K562 (cell line): Measurements from ENCODE around the gene GPSM3. TPM values are rescaled to one million over a fixed set of nuclear protein-coding genes. Genes with fewer than 3 reads are reported as not detected.

Experiments
- ADNP ChIP-seq: fragments of 200-800 bp; sonication (Bioruptor generic); IDR thresholded peaks from 2 replicates; pipeline ENCODE4 v1.6.1; 2016; ENCODE audit warnings: missing genetic modification characterization, missing compliant biosample characterization
- EP400 ChIP-seq: fragments of 450-650 bp; IDR thresholded peaks from 2 replicates; pipeline ENCODE4 v1.6.1; 2017; ENCODE audit warnings: antibody characterized with exemption, mild to moderate bottlenecking, moderate library complexity
- HDAC1 ChIP-seq, 2 experiments: fragments of 450-650 bp; IDR thresholded peaks; 2 replicates each; pipeline ENCODE4 v1.6.1; 2016 to 2017; ENCODE audit warnings: inconsistent platforms in 1 of 2, mild to moderate bottlenecking in 1 of 2, moderate library complexity in 1 of 2
- NCOA2 ChIP-seq, 2 experiments: fragments of 450-650 bp; IDR thresholded peaks; 2 replicates each; pipeline ENCODE4 v1.6.1; 2018; ENCODE audit warnings: mild to moderate bottlenecking in 2 of 2, moderate library complexity in 1 of 2; ENCODE audit not compliant: partially characterized antibody in 2 of 2
- PURB ChIP-seq: sonication (generic); formaldehyde crosslinking; IDR thresholded peaks from 2 replicates; pipeline ENCODE4 v1.9.0; 2021; ENCODE audit warnings: low read depth, mild to moderate bottlenecking, missing genetic modification reagents
- SMAD4 ChIP-seq: fragments of 250-450 bp; sonication (Bioruptor Pico); conservative IDR thresholded peaks from 2 replicates; pipeline ENCODE4 v1.8.0; 2021; ENCODE audit warnings: inconsistent platforms, mild to moderate bottlenecking, moderate library complexity
- STAT5B ChIP-seq: fragments of 250-450 bp; sonication (Bioruptor Pico); IDR thresholded peaks from 2 replicates; pipeline ENCODE4 v1.8.0; 2021; ENCODE audit warnings: mild to moderate bottlenecking, inconsistent platforms
- TCF3 ChIP-seq: sonication (generic); formaldehyde crosslinking; IDR thresholded peaks from 2 replicates; pipeline ENCODE4 v1.4.0; 2020; ENCODE audit warnings: mild to moderate bottlenecking, missing genetic modification reagents
- XRCC3 ChIP-seq: fragments of 450-650 bp; IDR thresholded peaks from 2 replicates; pipeline ENCODE4 v1.6.1; 2017; ENCODE audit warnings: mild to moderate bottlenecking, moderate library complexity
- ZNF75A ChIP-seq: fragments of 450-650 bp; formaldehyde crosslinking; IDR thresholded peaks from 2 replicates; pipeline ENCODE4 v1.4.0; 2020; ENCODE audit warnings: mild to moderate bottlenecking
- polyA plus RNA-seq, 8 experiments: library from polyadenylated mRNA; depleted of rRNA in 4 of 8; stranded (reverse) in 5 of 8; unstranded in 3 of 8; fragments of >200 nt; fragmentation: Nextera tagmentation in 2 of 8; fragmentation: Illumina TruSeq in 1 of 8; extraction: Ambion mirVana in 2 of 8; extraction: Trizol in 1 of 8; gene quantifications; 2 replicates each; pipeline versions ENCODE4 v1.2.1 to v1.2.3, GENCODE V29; 2011 to 2014; ENCODE audit warnings: inconsistent platforms in 1 of 8, missing spikeins in 1 of 8
- total RNA-seq, 7 experiments: library from RNA; depleted of rRNA in 6 of 7; stranded (reverse); fragments of >200 nt in 6 of 7; fragmentation: Illumina TruSeq in 2 of 7; extraction: Trizol in 2 of 7; gene quantifications; 2 replicates each; pipeline versions ENCODE4 v1.2.1 to v1.2.3, GENCODE V29; 2011 to 2021; ENCODE audit warnings: low replicate concordance in 1 of 7
- TF ChIP-seq, protein P1 (sequence below): fragments of 450-650 bp; formaldehyde crosslinking; IDR thresholded peaks from 2 replicates; pipeline ENCODE4 v1.4.0; 2020; ENCODE audit warnings: mild to moderate bottlenecking, moderate library complexity
- TF ChIP-seq, protein P2 (sequence below): fragments of 250-450 bp; sonication (Bioruptor Pico); IDR thresholded peaks from 2 replicates; pipeline ENCODE4 v1.4.0; 2020; ENCODE audit warnings: mild to moderate bottlenecking, moderate library complexity
- TF ChIP-seq, protein P3 (sequence below): fragments of 450-650 bp; formaldehyde crosslinking; IDR thresholded peaks from 2 replicates; pipeline ENCODE4 v1.4.0; 2022; ENCODE audit warnings: missing genetic modification characterization
- TF ChIP-seq, protein P4 (sequence below), 2 experiments: fragments of 450-650 bp in 1 of 2; sonication (generic) in 1 of 2; formaldehyde crosslinking in 1 of 2; IDR thresholded peaks in 1 of 2; conservative IDR thresholded peaks in 1 of 2; 2 replicates each; pipeline versions ENCODE4 v1.6.1 to v1.8.1; 2016 to 2023; ENCODE audit warnings: mild to moderate bottlenecking in 2 of 2, moderate library complexity in 2 of 2, inconsistent platforms in 1 of 2, missing genetic modification reagents in 1 of 2
- TF ChIP-seq, protein P5 (sequence below), 2 experiments: fragments of 450-650 bp in 1 of 2; IDR thresholded peaks; 2 replicates each; pipeline ENCODE4 v1.6.1; 2011 to 2017; ENCODE audit warnings: low read depth in 2 of 2, antibody characterized with exemption in 1 of 2, borderline replicate concordance in 1 of 2, low read length in 1 of 2, mild to moderate bottlenecking in 1 of 2, mixed read lengths in 1 of 2; ENCODE audit not compliant: control insufficient read depth in 1 of 2

The GPSM3 gene
- total and polyA plus RNA-seq, 9 of the 15 experiments (the other 6 are each of a cell fraction or from before 2014, with no cell fraction given): 5.3 to 42.6 (median 24.4) TPM

DNA sequence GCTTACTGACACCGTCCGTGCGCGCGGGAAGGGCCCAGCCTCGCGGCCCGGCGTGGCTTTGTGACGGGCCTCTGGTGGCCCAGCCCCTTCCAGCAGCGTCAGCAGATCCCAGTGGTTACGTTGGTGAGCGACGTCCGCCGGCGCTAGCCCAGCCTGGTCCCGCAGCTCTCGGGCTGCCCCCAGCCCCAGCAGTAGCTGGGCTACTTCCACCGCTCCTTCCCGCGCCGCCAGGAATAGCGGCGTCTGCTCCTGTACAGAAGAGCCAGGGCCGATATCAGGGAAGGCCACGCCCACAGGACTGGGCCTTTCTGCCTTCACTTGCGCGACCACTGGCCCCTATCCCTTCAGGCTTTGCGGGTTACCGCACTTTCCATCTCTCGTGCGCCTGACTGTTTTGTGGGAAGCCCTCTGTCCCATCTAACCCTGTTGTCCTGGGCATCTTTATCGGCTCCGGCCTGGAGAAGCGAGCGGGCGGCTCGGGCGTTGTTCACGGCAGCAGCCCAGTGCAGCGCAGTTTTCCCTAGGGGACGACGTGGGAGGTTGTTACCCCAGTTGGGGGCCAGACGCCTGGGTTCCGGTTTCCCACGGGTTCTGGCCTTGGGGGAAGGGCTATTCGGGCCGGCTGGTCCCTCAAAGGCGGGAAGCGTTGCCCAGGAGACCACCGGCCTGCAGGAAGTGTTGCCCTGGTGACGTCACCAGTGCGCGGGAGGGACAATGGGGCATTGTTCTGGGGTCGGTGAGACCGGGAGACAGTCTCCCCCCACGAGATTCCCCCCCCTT is 3.6 kb upstream of the GPSM3 start (continued):
- TF ChIP-seq, protein P1, sequence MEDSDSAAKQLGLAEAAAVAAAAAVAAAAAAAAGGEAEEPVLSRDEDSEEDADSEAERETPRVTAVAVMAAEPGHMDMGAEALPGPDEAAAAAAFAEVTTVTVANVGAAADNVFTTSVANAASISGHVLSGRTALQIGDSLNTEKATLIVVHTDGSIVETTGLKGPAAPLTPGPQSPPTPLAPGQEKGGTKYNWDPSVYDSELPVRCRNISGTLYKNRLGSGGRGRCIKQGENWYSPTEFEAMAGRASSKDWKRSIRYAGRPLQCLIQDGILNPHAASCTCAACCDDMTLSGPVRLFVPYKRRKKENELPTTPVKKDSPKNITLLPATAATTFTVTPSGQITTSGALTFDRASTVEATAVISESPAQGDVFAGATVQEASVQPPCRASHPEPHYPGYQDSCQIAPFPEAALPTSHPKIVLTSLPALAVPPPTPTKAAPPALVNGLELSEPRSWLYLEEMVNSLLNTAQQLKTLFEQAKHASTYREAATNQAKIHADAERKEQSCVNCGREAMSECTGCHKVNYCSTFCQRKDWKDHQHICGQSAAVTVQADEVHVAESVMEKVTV (CRISPR knock-in tag): no peak
- no peak for TF ChIP-seq PURB
- TF ChIP-seq, protein P2, sequence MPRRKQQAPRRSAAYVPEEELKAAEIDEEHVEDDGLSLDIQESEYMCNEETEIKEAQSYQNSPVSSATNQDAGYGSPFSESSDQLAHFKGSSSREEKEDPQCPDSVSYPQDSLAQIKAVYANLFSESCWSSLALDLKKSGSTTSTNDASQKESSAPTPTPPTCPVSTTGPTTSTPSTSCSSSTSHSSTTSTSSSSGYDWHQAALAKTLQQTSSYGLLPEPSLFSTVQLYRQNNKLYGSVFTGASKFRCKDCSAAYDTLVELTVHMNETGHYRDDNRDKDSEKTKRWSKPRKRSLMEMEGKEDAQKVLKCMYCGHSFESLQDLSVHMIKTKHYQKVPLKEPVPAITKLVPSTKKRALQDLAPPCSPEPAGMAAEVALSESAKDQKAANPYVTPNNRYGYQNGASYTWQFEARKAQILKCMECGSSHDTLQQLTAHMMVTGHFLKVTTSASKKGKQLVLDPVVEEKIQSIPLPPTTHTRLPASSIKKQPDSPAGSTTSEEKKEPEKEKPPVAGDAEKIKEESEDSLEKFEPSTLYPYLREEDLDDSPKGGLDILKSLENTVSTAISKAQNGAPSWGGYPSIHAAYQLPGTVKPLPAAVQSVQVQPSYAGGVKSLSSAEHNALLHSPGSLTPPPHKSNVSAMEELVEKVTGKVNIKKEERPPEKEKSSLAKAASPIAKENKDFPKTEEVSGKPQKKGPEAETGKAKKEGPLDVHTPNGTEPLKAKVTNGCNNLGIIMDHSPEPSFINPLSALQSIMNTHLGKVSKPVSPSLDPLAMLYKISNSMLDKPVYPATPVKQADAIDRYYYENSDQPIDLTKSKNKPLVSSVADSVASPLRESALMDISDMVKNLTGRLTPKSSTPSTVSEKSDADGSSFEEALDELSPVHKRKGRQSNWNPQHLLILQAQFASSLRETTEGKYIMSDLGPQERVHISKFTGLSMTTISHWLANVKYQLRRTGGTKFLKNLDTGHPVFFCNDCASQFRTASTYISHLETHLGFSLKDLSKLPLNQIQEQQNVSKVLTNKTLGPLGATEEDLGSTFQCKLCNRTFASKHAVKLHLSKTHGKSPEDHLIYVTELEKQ (CRISPR knock-in tag): peak; percentile 69; the same call in 1 of the 2 replicates
- peak; percentile 85 for TF ChIP-seq EP400
- no peak for TF ChIP-seq STAT5B (CRISPR knock-in tag)
- peak in 1 of 2 experiments; percentile 8; a peak in 1 of 4 replicates for TF ChIP-seq HDAC1 (IDR thresholded peaks at IDR 0.05)
- TF ChIP-seq, protein P3, sequence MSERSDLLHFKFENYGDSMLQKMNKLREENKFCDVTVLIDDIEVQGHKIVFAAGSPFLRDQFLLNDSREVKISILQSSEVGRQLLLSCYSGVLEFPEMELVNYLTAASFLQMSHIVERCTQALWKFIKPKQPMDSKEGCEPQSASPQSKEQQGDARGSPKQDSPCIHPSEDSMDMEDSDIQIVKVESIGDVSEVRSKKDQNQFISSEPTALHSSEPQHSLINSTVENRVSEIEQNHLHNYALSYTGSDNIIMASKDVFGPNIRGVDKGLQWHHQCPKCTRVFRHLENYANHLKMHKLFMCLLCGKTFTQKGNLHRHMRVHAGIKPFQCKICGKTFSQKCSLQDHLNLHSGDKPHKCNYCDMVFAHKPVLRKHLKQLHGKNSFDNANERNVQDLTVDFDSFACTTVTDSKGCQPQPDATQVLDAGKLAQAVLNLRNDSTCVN (CRISPR knock-in tag): no peak
- TF ChIP-seq, protein P4, sequence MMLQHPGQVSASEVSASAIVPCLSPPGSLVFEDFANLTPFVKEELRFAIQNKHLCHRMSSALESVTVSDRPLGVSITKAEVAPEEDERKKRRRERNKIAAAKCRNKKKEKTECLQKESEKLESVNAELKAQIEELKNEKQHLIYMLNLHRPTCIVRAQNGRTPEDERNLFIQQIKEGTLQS (IDR thresholded peaks at IDR 0.05): peak; percentile 100
- TF ChIP-seq, protein P4 (CRISPR knock-in tag; conservative IDR thresholded peaks at IDR 0.05): peak; percentile 89
- no peak; the same call in none of the 2 replicates for TF ChIP-seq TCF3 (CRISPR knock-in tag)
- TF ChIP-seq ZNF75A: no peak
- TF ChIP-seq, protein P5, sequence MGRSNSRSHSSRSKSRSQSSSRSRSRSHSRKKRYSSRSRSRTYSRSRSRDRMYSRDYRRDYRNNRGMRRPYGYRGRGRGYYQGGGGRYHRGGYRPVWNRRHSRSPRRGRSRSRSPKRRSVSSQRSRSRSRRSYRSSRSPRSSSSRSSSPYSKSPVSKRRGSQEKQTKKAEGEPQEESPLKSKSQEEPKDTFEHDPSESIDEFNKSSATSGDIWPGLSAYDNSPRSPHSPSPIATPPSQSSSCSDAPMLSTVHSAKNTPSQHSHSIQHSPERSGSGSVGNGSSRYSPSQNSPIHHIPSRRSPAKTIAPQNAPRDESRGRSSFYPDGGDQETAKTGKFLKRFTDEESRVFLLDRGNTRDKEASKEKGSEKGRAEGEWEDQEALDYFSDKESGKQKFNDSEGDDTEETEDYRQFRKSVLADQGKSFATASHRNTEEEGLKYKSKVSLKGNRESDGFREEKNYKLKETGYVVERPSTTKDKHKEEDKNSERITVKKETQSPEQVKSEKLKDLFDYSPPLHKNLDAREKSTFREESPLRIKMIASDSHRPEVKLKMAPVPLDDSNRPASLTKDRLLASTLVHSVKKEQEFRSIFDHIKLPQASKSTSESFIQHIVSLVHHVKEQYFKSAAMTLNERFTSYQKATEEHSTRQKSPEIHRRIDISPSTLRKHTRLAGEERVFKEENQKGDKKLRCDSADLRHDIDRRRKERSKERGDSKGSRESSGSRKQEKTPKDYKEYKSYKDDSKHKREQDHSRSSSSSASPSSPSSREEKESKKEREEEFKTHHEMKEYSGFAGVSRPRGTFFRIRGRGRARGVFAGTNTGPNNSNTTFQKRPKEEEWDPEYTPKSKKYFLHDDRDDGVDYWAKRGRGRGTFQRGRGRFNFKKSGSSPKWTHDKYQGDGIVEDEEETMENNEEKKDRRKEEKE (IDR thresholded peaks at IDR 0.05; ENCODE audit: borderline replicate concordance in 1 of 2, control insufficient read depth in 1 of 2, low read depth in 2 of 2, low read length in 1 of 2): 0 out of 4 replicates have a peak, but pooled peaks of 1 of the 2 experiments have one; percentile 29
- TF ChIP-seq ADNP (tag): no peak
- no peak for TF ChIP-seq NCOA2 (IDR thresholded peaks at IDR 0.05; ENCODE audit: partially characterized antibody in 2 of 2)
- no peak for TF ChIP-seq XRCC3
- peak; percentile 74; the same call in 1 of the 2 replicates for TF ChIP-seq SMAD4 (CRISPR knock-in tag)
